Neuron (in vitro differentiated cells): ENCODE results near the gene CNOT1.

Experiments used
- H2AFZ ChIP-seq: one replicate; pipeline ENCODE4 v1.6.1; 2013; ENCODE audit warnings: low read depth, mild to moderate bottlenecking, inconsistent platforms, low read length, moderate library complexity
- H3K27me3 ChIP-seq: one replicate; pipeline ENCODE4 v1.6.1; 2013; ENCODE audit warnings: low read length; ENCODE audit not compliant: insufficient read depth
- H3K36me3 ChIP-seq: one replicate; pipeline ENCODE4 v1.6.1; 2013; ENCODE audit warnings: low read length; ENCODE audit not compliant: insufficient read depth
- H3K4me1 ChIP-seq: one replicate; pipeline ENCODE4 v1.6.1; 2013; ENCODE audit warnings: low read length; ENCODE audit not compliant: insufficient read depth
- H3K4me3 ChIP-seq: 2 replicates; pipeline ENCODE4 v1.5.1; 2013; ENCODE audit warnings: mild to moderate bottlenecking, low read length, moderate library complexity
- H3K9me3 ChIP-seq: one replicate; pipeline ENCODE4 v1.6.1; 2013; ENCODE audit warnings: low read length

Gene CNOT1

DNA sequence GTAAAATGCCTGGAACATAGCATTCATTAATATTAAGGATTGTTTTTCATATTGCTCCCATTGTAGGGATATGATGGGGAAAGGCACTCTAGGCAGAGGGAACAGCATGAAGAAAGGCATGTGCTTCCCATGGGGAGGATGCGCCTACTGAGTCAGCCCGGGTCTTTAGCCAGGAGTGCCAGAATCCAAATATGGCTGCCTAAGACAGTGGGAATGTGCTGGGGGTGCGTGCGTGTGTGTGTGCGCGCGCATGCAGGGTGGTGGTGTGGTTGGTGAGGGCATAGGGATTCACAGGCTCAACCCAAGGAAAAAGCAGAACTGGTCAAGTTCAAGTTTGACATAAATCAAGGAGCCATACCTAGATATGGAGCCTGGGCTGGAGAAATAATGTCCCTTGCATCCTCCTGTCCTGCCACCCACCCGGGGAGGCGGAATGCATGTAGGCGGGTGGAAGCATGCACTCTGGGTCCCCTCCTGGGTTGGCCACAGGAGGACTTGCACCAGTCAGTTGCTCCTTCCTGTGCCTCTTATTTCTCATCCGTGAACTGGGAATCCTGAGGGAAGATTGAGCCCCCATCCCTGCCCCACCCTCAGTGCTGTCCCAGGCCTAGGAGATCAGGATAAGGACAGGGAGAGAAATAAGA is 148.3 kb downstream of the CNOT1 start:
- Histone ChIP-seq H2AFZ (no peak overlapping the region), H3K27me3 (peaks cover 6% of the 10 kb centered on the region), H3K36me3 (no peaks in the 10 kb centered on the region), H3K4me3 (no peak overlapping the region), H3K4me1 (peaks cover 12% of the 10 kb centered on the region), H3K9me3 (no peaks in the 10 kb centered on the region)

DNA sequence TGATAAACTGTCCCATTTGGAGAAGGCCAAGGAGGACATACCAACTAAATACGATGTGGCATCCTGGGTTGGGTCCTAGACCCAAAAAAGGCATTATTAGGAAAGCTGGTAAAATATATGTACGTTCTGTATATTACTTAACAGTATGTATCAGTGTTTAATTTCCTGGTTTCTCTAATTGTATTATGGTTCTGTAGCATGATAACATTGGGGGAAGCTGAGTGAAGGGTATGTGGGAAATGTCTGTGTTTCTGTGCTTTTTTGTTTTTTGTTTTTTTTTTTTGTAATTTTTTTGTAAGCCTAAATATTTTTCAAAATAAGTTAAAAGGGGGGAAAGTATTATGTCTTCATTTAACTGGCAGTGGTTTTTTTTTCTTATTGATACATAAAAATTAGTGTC is 151.2 kb downstream of the CNOT1 start:
- Histone ChIP-seq H3K4me1 (no peaks in the 10 kb centered on the region), H3K9me3 (no peaks in the 10 kb centered on the region), H2AFZ (no peak overlapping the region), H3K36me3 (no peaks in the 10 kb centered on the region), H3K4me3 (no peak overlapping the region), H3K27me3 (peaks cover 17% of the 10 kb centered on the region)

DNA sequence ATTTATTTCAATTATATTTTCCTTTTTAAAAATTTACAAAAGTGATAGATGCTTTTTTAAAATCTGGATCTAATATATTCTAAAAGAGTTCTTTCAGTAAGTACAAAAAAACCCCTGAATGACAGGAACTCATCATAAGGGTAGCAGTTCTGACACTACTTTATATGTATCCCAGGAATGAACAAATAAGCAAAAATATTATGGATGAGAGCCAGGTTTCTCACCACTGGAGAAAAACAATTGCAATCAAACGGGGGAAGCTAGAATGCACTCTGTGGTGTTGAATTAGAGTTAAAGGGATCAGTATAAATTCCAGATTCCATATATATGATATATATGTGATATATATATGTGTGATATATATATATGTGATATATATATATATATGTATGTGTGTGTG is 152.8 kb downstream of the CNOT1 start:
- Histone ChIP-seq H3K36me3 (no peaks in the 10 kb centered on the region), H3K4me3 (no peak overlapping the region), H2AFZ (no peak overlapping the region)

DNA sequence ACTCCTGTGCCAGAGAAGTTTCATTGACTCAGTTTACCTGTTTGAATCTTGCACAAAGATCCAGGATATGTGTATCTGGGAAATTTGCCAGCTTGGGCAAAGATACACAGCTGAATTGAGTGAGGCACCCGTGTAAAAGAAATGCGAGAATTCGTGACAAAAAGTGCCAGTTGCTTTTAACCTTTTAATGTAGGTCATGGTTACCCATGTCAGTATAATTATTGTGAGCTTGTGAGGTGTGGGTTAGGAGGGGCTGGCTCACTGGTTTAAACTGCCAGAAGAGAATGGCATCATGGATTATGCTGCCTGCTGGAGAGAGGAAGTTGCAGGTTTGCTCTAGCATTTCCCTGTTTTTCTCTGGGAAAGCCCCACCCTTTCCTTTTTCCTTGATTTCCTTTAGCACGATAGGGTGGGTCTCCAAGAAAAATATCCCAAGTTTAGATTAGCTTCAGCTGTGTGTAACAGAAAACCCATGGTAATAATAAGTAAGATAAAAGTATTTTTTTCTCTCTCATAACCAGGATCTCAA is 154.5 kb downstream of the CNOT1 start:
- H3K4me3 ChIP-seq = no peak overlapping the region
- H3K9me3 ChIP-seq = no peaks in the 10 kb centered on the region
- no peak overlapping the region for H2AFZ ChIP-seq
- H3K36me3 ChIP-seq = no peaks in the 10 kb centered on the region
- H3K27me3 ChIP-seq = peaks cover 26% of the 10 kb centered on the region
- no peaks in the 10 kb centered on the region for H3K4me1 ChIP-seq

More for the DNA sequence above, 152.8 kb downstream of the CNOT1 start:
- H3K27me3 ChIP-seq = peaks cover 29% of the 10 kb centered on the region
- H3K4me1 ChIP-seq = no peaks in the 10 kb centered on the region
- no peaks in the 10 kb centered on the region for H3K9me3 ChIP-seq

DNA sequence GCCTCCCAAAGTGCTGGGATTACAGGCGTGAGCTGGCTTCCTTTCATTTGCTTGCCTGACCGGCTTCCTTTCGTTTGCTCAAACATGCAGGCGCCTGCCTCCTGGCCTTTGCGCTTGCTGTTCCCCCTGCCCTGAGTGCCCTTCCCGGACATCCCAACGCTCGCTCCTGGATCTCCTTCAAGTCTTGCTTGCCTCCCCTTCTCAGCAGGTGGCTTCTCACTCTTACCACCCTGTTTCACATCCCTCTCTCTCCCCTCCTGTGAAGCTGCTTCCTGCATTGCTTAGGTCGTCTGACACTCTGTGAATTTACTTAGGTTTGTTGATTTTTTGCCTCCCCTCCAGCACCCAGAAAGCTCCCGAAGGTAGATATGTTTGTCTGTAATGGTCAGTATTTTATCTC is 155.3 kb downstream of the CNOT1 start:
- no peaks in the 10 kb centered on the region for H3K4me1 ChIP-seq
- no peak overlapping the region for H3K4me3 ChIP-seq
- H2AFZ ChIP-seq = no peak overlapping the region
- H3K36me3 ChIP-seq = no peaks in the 10 kb centered on the region
- no peaks in the 10 kb centered on the region for H3K9me3 ChIP-seq
- H3K27me3 ChIP-seq = peaks cover 30% of the 10 kb centered on the region

DNA sequence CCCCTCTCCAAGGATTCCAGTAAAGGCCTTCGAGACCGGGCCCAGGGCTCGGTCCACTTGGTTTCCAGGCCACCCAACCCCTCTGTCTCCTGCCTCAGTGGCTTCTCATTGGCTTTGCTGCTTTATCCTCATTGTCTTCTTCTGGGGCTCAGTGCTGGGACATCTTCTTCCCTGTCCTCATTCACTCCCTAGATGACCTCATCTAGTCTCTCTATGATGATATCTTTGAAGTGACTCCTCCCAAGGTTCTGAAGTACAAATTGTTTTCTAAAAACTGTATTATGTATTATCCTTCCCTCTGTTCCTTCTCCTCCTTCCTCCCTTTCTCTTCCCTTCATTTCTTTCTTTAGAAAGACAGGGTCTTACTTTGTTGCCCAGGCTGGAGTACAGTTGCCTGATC is 156.8 kb downstream of the CNOT1 start:
- H3K36me3 ChIP-seq = no peaks in the 10 kb centered on the region
- no peak overlapping the region for H2AFZ ChIP-seq
- no peaks in the 10 kb centered on the region for H3K9me3 ChIP-seq
- H3K4me1 ChIP-seq = no peaks in the 10 kb centered on the region
- peaks cover 35% of the 10 kb centered on the region for H3K27me3 ChIP-seq
- H3K4me3 ChIP-seq = no peak overlapping the region

DNA sequence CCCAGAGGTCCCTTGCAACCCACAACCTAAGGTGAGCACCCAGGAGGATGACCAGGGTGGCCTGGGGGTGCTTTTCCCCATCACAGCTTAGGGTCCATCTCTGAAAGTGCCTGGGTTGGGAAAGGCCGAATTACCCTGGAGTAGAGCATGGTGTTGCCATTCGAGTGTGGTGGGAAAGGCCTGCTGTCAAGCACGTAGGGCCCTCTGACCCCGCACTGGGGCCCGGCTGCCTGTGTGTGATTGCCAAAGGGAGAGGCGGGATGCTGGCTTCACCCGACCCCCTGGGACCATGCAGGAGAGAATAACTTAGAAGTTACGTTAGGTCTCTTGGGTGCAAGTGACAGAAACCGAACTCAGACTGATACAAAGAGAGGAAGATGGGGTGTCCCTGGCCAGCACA is 157.4 kb downstream of the CNOT1 start:
- Histone ChIP-seq H3K4me1 (no peaks in the 10 kb centered on the region), H3K36me3 (no peaks in the 10 kb centered on the region), H3K9me3 (no peaks in the 10 kb centered on the region), H3K4me3 (no peak overlapping the region), H2AFZ (no peak overlapping the region), H3K27me3 (peaks cover 41% of the 10 kb centered on the region)

DNA sequence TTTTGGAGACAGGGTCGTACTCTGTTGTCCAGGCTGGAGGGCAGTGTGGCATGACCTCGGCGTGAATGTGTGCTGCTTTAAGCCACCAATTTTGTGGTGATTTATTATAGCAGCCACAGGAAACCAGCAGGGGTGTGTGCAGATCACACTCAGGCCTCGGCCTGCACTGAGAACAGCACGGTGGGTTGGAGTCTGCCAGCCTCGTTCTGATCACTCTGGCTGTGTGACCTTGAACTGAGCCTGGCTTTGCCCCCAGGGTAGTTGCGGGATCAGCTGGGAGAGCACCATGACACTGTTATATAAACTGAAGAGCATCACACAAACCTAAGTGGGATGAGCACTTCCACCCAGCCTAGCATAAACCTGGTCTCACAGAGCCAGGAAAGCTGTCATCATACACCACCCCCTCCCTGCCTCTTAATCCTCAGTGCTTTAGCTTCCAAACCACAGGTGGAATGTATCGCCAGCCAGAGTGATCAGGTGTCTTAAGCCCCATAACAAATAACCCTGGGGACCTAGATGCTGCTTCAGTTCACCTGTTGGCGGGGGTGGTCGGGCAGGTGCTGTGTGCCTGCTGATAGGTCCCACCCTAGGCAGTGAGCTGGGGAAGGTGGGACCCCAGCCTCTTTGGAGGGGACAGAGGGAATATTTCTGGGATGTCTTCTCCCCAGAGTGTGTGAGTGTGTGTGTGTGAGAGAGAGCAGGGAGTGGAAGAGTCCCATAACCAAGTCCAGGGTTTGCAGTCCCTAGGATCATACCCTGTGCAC is 158.2 kb downstream of the CNOT1 start:
- no peaks in the 10 kb centered on the region for H3K36me3 ChIP-seq
- no peak overlapping the region for H3K4me3 ChIP-seq
- H3K27me3 ChIP-seq = peaks cover 47% of the 10 kb centered on the region
- H3K9me3 ChIP-seq = no peaks in the 10 kb centered on the region
- H2AFZ ChIP-seq = no peak overlapping the region
- no peaks in the 10 kb centered on the region for H3K4me1 ChIP-seq
